Iris pigment epithelial cell (primary cell): ENCODE results near the gene ELL.

Source experiments
- DNase-seq: peaks from one replicate; pipeline ENCODE4 v3.0.0-alpha.2; 2011; ENCODE audit warnings: low read depth

Gene ELL

GRCh38 chr19:18488838-18489626 is 32.8 kb downstream of the ELL start:
- peak; percentile 24 for DNase-seq

- DNase-seq = no peak
Measured at GRCh38 chr19:18488403-18488723, 33.5 kb downstream of the ELL start.

GRCh38 chr19:18487576-18488402 is 34.1 kb downstream of the ELL start:
- DNase-seq = no peak

- no peak for DNase-seq
Measured at GRCh38 chr19:18486746-18487145, 35.1 kb downstream of the ELL start.

GRCh38 chr19:18484992-18485391 is 36.9 kb downstream of the ELL start:
- no peak for DNase-seq

- DNase-seq = no peak
Measured at GRCh38 chr19:18483119-18483890, 38.6 kb downstream of the ELL start.

- no peak for DNase-seq
Measured at GRCh38 chr19:18481505-18482222, 40.2 kb downstream of the ELL start.

- DNase-seq = peak; percentile 71
Measured at GRCh38 chr19:18480006-18480691, 41.7 kb downstream of the ELL start.

GRCh38 chr19:18478545-18479311 is 43.1 kb downstream of the ELL start:
- peak; percentile 92 for DNase-seq

GRCh38 chr19:18477974-18478373 is 43.9 kb downstream of the ELL start:
- DNase-seq = no peak

- DNase-seq = no peak
Measured at GRCh38 chr19:18477042-18477779, 44.7 kb downstream of the ELL start.

- DNase-seq = no peak
Measured at GRCh38 chr19:18476507-18477041, 45.3 kb downstream of the ELL start.

GRCh38 chr19:18475762-18476331 is 46.0 kb downstream of the ELL start:
- no peak for DNase-seq

GRCh38 chr19:18475004-18475453 is 46.8 kb downstream of the ELL start:
- DNase-seq = no peak

GRCh38 chr19:18474366-18474887 is 47.4 kb downstream of the ELL start:
- DNase-seq = no peak

- no peak for DNase-seq
Measured at GRCh38 chr19:18473706-18474087, 48.2 kb downstream of the ELL start.

- no peak for DNase-seq
Measured at GRCh38 chr19:18473003-18473705, 48.7 kb downstream of the ELL start.

GRCh38 chr19:18470787-18471186 is 51.1 kb downstream of the ELL start:
- DNase-seq = no peak
